ENCODE measurements around the gene EIF2S1.

GRCh38 chr14:67413806-67414769 is 54.0 kb downstream of the EIF2S1 start:
- TF ChIP-seq CTCF (conservative IDR thresholded peaks at IDR 0.05 in 1 of 2, IDR thresholded peaks at IDR 0.05 in 1 of 2; ENCODE audit: extremely low read depth in 1 of 2, insufficient read depth in 1 of 2, low read depth in 1 of 2, low read length in 2 of 2) (no peak), EZH2 (IDR thresholded peaks at IDR 0.05; ENCODE audit: borderline replicate concordance, low read length) (no peak)

Data from mammary epithelial cell (primary cell).